Measurements from ENCODE around the gene AGAP1. TPM values are rescaled to one million over a fixed set of nuclear protein-coding genes. Genes with fewer than 3 reads are reported as not detected.

The AGAP1 gene
- polyA plus RNA-seq, 1 donor from 2014 or later = 17.4 TPM

- H3K27me3 ChIP-seq (ENCODE audit: insufficient read depth, low read depth, low read length) = no peaks in the 10 kb centered on the region
- H2AFZ ChIP-seq (ENCODE audit: low read depth, low read length) = no peak overlapping the region
- TF ChIP-seq CTCF (IDR thresholded peaks at IDR 0.05; ENCODE audit: poor library complexity, severe bottlenecking) (no peak), EZH2 (IDR thresholded peaks at IDR 0.05; ENCODE audit: borderline replicate concordance, insufficient read depth, low read length, poor library complexity, severe bottlenecking) (no peak), EP300 (conservative IDR thresholded peaks at IDR 0.05; ENCODE audit: poor library complexity, severe bottlenecking) (no peak), MXI1 (conservative IDR thresholded peaks at IDR 0.05; ENCODE audit: poor library complexity, severe bottlenecking) (no peak), REST (IDR thresholded peaks at IDR 0.05; ENCODE audit: borderline replicate concordance) (no peak), RAD21 (conservative IDR thresholded peaks at IDR 0.05) (no peak), POLR2AphosphoS5 (IDR thresholded peaks at IDR 0.05) (no peak), TAF1 (IDR thresholded peaks at IDR 0.05; ENCODE audit: low read depth) (no peak), SMC3 (conservative IDR thresholded peaks at IDR 0.05; ENCODE audit: poor library complexity) (no peak)
- H3K4me2 ChIP-seq (ENCODE audit: low read length) = no peak overlapping the region
- H3F3A ChIP-seq (ENCODE audit: insufficient read depth, low read length, poor library complexity, severe bottlenecking) = no peaks in the 10 kb centered on the region
- H3K27ac ChIP-seq (ENCODE audit: low read length) = no peak overlapping the region
- no peak overlapping the region for H3K9ac ChIP-seq (ENCODE audit: low read length)
- no peak overlapping the region for H3K4me3 ChIP-seq (ENCODE audit: low read length)
- H3K79me2 ChIP-seq (replicated peaks; ENCODE audit: insufficient read depth, low read length) = no peaks in the 10 kb centered on the region
- no peaks in the 10 kb centered on the region for H3K9me3 ChIP-seq (ENCODE audit: low read length)
- H3K36me3 ChIP-seq (ENCODE audit: insufficient read depth, low read length) = no peaks in the 10 kb centered on the region
- no peaks in the 10 kb centered on the region for H4K20me1 ChIP-seq (ENCODE audit: insufficient read depth)
- no peaks in the 10 kb centered on the region for H3K9me2 ChIP-seq (ENCODE audit: insufficient read depth, low read length)
Observed at GRCh38 chr2:236080412-236080811, 586.6 kb downstream of the AGAP1 start.

GRCh38 chr2:236081171-236081570 lies 587.3 kb downstream of the AGAP1 start:
- Histone ChIP-seq H3K9me2 (ENCODE audit: insufficient read depth, low read length) (no peaks in the 10 kb centered on the region), H3K27ac (ENCODE audit: low read length) (no peak overlapping the region), H3K27me3 (ENCODE audit: insufficient read depth, low read depth, low read length) (no peaks in the 10 kb centered on the region), H3K4me3 (ENCODE audit: low read length) (no peak overlapping the region), H3F3A (ENCODE audit: insufficient read depth, low read length, poor library complexity, severe bottlenecking) (no peaks in the 10 kb centered on the region), H3K79me2 (replicated peaks; ENCODE audit: insufficient read depth, low read length) (no peaks in the 10 kb centered on the region), H3K9ac (ENCODE audit: low read length) (no peak overlapping the region), H3K4me2 (ENCODE audit: low read length) (no peak overlapping the region), H3K9me3 (ENCODE audit: low read length) (no peaks in the 10 kb centered on the region), H4K20me1 (ENCODE audit: insufficient read depth) (no peaks in the 10 kb centered on the region), H3K36me3 (ENCODE audit: insufficient read depth, low read length) (no peaks in the 10 kb centered on the region), H2AFZ (ENCODE audit: low read depth, low read length) (no peak overlapping the region)
- no peak for TF ChIP-seq MXI1 (conservative IDR thresholded peaks at IDR 0.05; ENCODE audit: poor library complexity, severe bottlenecking)
- no peak for TF ChIP-seq POLR2AphosphoS5 (IDR thresholded peaks at IDR 0.05)
- no peak for TF ChIP-seq TAF1 (IDR thresholded peaks at IDR 0.05; ENCODE audit: low read depth)
- TF ChIP-seq RAD21 (conservative IDR thresholded peaks at IDR 0.05) = no peak
- no peak for TF ChIP-seq CTCF (IDR thresholded peaks at IDR 0.05; ENCODE audit: poor library complexity, severe bottlenecking)
- no peak for TF ChIP-seq REST (IDR thresholded peaks at IDR 0.05; ENCODE audit: borderline replicate concordance)
- no peak for TF ChIP-seq EZH2 (IDR thresholded peaks at IDR 0.05; ENCODE audit: borderline replicate concordance, insufficient read depth, low read length, poor library complexity, severe bottlenecking)
- TF ChIP-seq EP300 (conservative IDR thresholded peaks at IDR 0.05; ENCODE audit: poor library complexity, severe bottlenecking) = no peak
- TF ChIP-seq SMC3 (conservative IDR thresholded peaks at IDR 0.05; ENCODE audit: poor library complexity) = no peak

All from neural cell (in vitro differentiated cells).